ENCODE measurements around the gene RNASE13.

DNA sequence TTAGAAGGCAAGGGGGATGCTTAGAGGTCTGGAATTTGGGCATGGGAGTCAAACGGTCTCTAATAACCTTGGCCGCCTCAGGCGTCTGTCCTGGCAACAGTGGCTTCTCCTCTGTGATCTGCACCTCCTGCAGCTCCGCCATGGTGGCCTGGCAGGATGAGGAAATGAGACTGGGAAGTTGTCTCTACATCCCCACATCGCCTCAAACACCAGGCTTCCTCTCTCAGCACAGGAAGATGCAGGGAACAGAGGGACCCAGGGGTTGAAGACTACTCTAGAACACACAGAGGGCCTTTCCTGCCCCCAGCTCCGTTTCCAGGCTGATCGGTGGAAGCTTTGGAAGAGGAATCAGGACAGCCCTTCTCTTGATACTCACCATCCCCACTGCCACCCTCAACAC, 11.4 kb downstream of the RNASE13 start:
- TF ChIP-seq, protein P1, sequence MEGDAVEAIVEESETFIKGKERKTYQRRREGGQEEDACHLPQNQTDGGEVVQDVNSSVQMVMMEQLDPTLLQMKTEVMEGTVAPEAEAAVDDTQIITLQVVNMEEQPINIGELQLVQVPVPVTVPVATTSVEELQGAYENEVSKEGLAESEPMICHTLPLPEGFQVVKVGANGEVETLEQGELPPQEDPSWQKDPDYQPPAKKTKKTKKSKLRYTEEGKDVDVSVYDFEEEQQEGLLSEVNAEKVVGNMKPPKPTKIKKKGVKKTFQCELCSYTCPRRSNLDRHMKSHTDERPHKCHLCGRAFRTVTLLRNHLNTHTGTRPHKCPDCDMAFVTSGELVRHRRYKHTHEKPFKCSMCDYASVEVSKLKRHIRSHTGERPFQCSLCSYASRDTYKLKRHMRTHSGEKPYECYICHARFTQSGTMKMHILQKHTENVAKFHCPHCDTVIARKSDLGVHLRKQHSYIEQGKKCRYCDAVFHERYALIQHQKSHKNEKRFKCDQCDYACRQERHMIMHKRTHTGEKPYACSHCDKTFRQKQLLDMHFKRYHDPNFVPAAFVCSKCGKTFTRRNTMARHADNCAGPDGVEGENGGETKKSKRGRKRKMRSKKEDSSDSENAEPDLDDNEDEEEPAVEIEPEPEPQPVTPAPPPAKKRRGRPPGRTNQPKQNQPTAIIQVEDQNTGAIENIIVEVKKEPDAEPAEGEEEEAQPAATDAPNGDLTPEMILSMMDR (IDR thresholded peaks at IDR 0.05), result no peak
- TF ChIP-seq POLR2A (IDR thresholded peaks at IDR 0.05), result no peak
